Peyer's patch (tissue), 4 donors: Measurements from ENCODE around the gene PTPMT1. TPM values are rescaled to one million over a fixed set of nuclear protein-coding genes. Genes with fewer than 3 reads are reported as not detected.
A peak's percentile ranks its signal among the peaks of the same experiment; 100 is the strongest.

Experiments used
- DNase-seq, 3 donors: peaks; one replicate each; pipeline ENCODE4 v3.0.0-alpha.2; 2017 to 2019
- H3K27ac ChIP-seq, 4 donors: fragments of 200-600 bp; sonication (generic); one replicate each; pipeline ENCODE4 v1.5.1; 2016 to 2019
- H3K27me3 ChIP-seq, 2 donors: fragments of 200-600 bp; sonication (generic); one replicate each; pipeline ENCODE4 v1.5.1; 2019
- H3K36me3 ChIP-seq, 3 donors: fragments of 200-600 bp; sonication (generic); one replicate each; pipeline ENCODE4 v1.5.1; 2016 to 2019
- H3K4me1 ChIP-seq, 4 donors: fragments of 200-600 bp; sonication (generic); one replicate each; pipeline ENCODE4 v1.5.1; 2016 to 2019
- H3K4me3 ChIP-seq, 4 donors: fragments of 200-600 bp; sonication (generic); 1 replicate in 3 of 4; 2 replicates in 1 of 4; pipeline ENCODE4 v1.5.1; 2016 to 2019; ENCODE audit warnings: mild to moderate bottlenecking in 1 of 4
- H3K9me3 ChIP-seq, 4 donors: fragments of 200-600 bp; sonication (generic); one replicate each; pipeline ENCODE4 v1.5.1; 2016 to 2019; ENCODE audit warnings: mild to moderate bottlenecking in 1 of 4
- POLR2A ChIP-seq, 2 donors: fragments of 450-650 bp; IDR thresholded peaks; one replicate each; pipeline ENCODE4 v1.5.1; 2017; ENCODE audit warnings: antibody characterized with exemption in 2 of 2, mild to moderate bottlenecking in 2 of 2, moderate library complexity in 2 of 2
- total RNA-seq, 4 donors: library from RNA; depleted of rRNA; stranded (reverse); fragments of >200 nt; gene quantifications; one replicate each; pipeline ENCODE4 v1.1.0, GENCODE V29; 2016
- TF ChIP-seq, protein P1 (sequence below), 6 experiments: fragments of 450-650 bp in 4 of 6; fragments of 200-600 bp in 2 of 6; sonication (generic) in 1 of 6; IDR thresholded peaks; one replicate each; pipeline ENCODE4 v1.5.1; 2017 to 2019; ENCODE audit warnings: antibody characterized with exemption in 6 of 6, mild to moderate bottlenecking in 3 of 6, moderate library complexity in 1 of 6

Gene PTPMT1, protein sequence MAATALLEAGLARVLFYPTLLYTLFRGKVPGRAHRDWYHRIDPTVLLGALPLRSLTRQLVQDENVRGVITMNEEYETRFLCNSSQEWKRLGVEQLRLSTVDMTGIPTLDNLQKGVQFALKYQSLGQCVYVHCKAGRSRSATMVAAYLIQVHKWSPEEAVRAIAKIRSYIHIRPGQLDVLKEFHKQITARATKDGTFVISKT
- 10 to 100 TPM; 43.1 to 80.9 (median 65.8) TPM for total RNA-seq

DNA sequence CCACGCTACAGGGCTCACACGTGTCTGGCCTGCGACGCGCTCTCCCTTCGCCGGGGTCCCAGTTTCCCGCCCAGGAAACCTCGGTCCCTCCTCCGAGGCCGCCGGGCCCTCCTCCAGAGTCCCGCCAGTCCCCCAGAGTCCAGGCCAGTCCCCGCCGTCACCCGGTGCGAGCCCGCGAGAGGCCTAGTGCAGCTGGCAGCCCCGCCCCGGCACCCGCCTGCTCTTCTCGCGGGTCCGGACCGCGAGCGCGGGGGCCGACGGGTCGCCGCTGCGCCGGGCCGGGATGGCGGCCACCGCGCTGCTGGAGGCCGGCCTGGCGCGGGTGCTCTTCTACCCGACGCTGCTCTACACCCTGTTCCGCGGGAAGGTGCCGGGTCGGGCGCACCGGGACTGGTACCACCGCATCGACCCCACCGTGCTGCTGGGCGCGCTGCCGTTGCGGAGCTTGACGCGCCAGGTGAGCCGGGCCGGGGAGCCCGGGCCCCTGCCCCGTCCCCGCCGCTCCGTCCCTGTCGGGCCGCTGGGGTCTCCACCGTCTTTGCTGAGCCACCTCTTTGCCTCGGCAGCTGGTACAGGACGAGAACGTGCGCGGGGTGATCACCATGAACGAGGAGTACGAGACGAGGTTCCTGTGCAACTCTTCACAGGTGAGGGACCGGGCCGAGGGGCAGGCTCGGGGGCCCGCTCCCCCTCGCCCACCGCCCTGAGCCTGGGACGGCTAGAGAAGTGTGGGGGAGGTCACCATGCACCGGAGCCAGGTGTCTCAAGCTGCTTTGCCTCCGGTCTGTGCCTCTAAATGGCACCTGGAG is at the start of gene PTPMT1:
Gene PTPMT1, plus strand, starts transcription at position 260 of the 809 bp plus-strand sequence. Its CDS starts 24 bp downstream, at position 284.
- Histone ChIP-seq H3K36me3 (peaks cover 0 to 16% (median 0%) of the 10 kb centered on the region in 3 donors), H3K4me1 (peaks cover 0 to 23% (median 4%) of the 10 kb centered on the region in 4 donors), H3K27ac (peak within 1 kb of the TSS; percentile 59 to 82 (median 76)), H3K27me3 (no peaks in the 10 kb centered on the region), H3K9me3 (no peaks in the 10 kb centered on the region), H3K4me3 (peak within 1 kb of the TSS; percentile 60 to 98 (median 91))
- peak; percentile 61 to 84 (median 83) for DNase-seq
- TF ChIP-seq POLR2A (IDR thresholded peaks at IDR 0.05), result peak; percentile 25 to 54
- TF ChIP-seq, protein P1, sequence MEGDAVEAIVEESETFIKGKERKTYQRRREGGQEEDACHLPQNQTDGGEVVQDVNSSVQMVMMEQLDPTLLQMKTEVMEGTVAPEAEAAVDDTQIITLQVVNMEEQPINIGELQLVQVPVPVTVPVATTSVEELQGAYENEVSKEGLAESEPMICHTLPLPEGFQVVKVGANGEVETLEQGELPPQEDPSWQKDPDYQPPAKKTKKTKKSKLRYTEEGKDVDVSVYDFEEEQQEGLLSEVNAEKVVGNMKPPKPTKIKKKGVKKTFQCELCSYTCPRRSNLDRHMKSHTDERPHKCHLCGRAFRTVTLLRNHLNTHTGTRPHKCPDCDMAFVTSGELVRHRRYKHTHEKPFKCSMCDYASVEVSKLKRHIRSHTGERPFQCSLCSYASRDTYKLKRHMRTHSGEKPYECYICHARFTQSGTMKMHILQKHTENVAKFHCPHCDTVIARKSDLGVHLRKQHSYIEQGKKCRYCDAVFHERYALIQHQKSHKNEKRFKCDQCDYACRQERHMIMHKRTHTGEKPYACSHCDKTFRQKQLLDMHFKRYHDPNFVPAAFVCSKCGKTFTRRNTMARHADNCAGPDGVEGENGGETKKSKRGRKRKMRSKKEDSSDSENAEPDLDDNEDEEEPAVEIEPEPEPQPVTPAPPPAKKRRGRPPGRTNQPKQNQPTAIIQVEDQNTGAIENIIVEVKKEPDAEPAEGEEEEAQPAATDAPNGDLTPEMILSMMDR (IDR thresholded peaks at IDR 0.05), result no peak

DNA sequence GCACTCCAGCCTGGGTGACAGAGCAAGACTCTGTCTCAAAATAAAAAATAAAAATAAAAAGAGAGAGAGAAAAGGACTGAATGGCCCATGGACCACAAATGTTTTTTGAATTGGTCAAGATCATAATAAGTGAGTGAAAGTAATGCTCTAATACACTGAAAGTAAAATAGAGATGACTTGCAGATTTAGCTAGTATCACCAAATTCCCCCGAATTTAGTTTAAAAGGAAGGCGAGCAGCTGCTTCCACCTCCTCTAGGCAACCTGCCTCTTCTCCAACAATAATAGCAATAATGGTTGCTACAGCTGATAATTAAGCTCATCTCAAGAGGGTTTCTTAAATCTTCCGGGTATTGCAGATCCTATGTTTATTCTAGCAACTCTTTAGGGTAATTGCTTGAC is 49.2 kb upstream of the PTPMT1 start:
- Histone ChIP-seq H3K9me3 (no peaks in the 10 kb centered on the region), H3K27ac (no peak overlapping the region), H3K4me3 (no peak overlapping the region), H3K36me3 (peaks cover 0 to 3% (median 0%) of the 10 kb centered on the region in 3 donors), H3K27me3 (no peaks in the 10 kb centered on the region), H3K4me1 (peaks cover 0 to 48% (median 18%) of the 10 kb centered on the region in 4 donors)
- no peak for DNase-seq
- TF ChIP-seq, protein P1 (IDR thresholded peaks at IDR 0.05), result no peak
- no peak for TF ChIP-seq POLR2A (IDR thresholded peaks at IDR 0.05)

DNA sequence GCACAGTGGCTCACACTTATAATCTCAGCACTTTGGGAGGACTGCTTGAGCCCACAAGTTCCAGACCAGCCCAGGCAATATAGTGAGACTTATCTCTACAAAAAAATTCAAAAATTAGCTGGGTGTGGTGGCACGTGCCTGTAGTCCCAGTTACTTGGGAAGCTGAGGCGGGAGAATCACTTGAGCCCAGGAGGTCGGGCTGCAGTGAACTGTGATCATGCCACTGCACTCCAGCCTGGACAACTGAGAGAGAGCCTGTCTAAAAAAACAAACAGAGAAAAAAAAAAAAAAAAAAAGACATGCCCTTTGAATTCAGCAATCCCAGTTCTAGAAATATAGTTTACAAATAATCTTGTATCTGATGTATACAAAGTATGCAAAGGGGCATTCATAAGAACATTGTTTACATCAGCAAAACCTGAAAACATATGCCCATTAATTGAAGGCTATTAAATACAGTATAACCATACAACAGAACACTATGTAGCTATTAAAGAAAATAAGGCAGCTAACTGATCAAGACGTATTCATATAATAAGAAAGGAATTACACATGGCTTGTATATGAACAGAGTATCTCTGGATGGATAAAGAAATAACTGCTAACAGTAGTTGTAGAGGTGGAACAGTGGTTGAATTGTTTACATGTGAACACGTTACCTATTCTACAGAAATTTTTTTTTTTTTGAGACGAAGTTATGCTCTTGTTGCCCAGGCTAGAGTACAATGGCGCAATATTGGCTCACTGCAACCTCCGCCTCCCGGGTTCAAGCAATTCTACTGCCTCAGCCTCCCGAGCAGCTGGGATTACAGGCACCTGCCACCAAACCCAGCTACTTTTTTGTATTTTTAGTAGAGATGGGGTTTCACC is 48.2 kb upstream of the PTPMT1 start:
- no peak overlapping the region for H3K27ac ChIP-seq

DNA sequence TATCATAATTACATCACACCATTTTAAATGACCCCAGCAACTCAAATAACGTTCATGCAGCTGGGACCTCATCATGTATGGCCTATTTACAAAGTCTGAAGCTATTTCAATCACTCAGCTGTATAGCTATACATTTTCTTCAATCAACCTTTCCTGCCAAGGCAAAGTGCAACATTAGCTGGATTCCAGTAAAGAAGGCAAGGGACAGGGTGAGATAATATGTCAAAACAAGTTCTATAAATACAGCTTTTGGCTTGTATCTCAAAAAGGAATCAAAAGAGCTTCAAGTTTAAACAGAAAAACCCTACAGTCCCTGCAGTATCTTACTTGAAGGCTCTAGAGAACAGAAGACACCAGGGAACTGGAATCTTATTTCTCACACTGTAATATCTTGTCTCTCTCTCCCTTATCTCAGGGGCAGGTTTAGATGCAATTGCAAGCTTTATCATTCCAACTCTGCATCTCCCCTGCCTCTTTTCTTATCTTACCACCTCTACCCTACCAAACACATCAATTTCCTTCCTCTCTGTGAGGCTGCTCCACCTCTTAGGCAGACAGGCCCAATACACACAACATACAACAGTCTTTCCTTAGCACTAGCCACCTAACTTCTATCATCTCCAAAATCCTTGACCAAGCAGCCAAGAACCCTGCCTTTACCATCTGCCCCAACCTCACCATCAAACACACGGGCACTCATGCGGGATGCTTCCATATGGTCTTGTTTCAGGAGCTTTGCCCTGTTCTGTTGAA is 47.0 kb upstream of the PTPMT1 start:
- no peaks in the 10 kb centered on the region for H3K27me3 ChIP-seq
- H3K9me3 ChIP-seq, result no peaks in the 10 kb centered on the region
- H3K27ac ChIP-seq, result no peak overlapping the region
- peaks cover 0 to 68% (median 20%) of the 10 kb centered on the region in 4 donors for H3K4me1 ChIP-seq
- peaks cover 0 to 3% (median 0%) of the 10 kb centered on the region in 3 donors for H3K36me3 ChIP-seq
- no peak for DNase-seq
- no peak overlapping the region for H3K4me3 ChIP-seq
- TF ChIP-seq POLR2A (IDR thresholded peaks at IDR 0.05), result no peak
- TF ChIP-seq, protein P1 (IDR thresholded peaks at IDR 0.05), result no peak

More for the DNA sequence above, 48.2 kb upstream of the PTPMT1 start:
- Histone ChIP-seq H3K27me3 (no peaks in the 10 kb centered on the region), H3K4me3 (no peak overlapping the region), H3K4me1 (peaks cover 0 to 58% (median 18%) of the 10 kb centered on the region in 4 donors), H3K36me3 (peaks cover 0 to 3% (median 0%) of the 10 kb centered on the region in 3 donors), H3K9me3 (no peaks in the 10 kb centered on the region)
- TF ChIP-seq, protein P1 (IDR thresholded peaks at IDR 0.05), result no peak
- TF ChIP-seq POLR2A (IDR thresholded peaks at IDR 0.05), result no peak
- DNase-seq, result no peak
